Lower lobe of right lung (tissue), 2 donors: ENCODE results near the gene RSF1. TPM values are rescaled to one million over a fixed set of nuclear protein-coding genes. Genes with fewer than 3 reads are reported as not detected.

Experiments
- ATAC-seq, 2 donors: fragments of 200-7000 bp; cut with Tn5 transposase; one replicate each; pipeline ENCODE4 v1.9.1; 2020 to 2022; ENCODE audit warnings: mild to moderate bottlenecking in 2 of 2, moderate library complexity in 2 of 2
- DNase-seq: peaks from one replicate; pipeline ENCODE4 v3.0.0-alpha.2; 2020
- H3K27ac ChIP-seq: fragments of 200-600 bp; one replicate; pipeline ENCODE4 v1.8.0; 2022
- H3K27me3 ChIP-seq: fragments of 200-600 bp; one replicate; pipeline ENCODE4 v1.8.0; 2022; ENCODE audit warnings: low read depth
- H3K36me3 ChIP-seq: fragments of 200-600 bp; one replicate; pipeline ENCODE4 v1.8.0; 2022; ENCODE audit warnings: mild to moderate bottlenecking
- H3K4me1 ChIP-seq: fragments of 200-600 bp; one replicate; pipeline ENCODE4 v1.8.0; 2022
- H3K4me3 ChIP-seq: fragments of 200-600 bp; one replicate; pipeline ENCODE4 v1.8.0; 2022; ENCODE audit warnings: mild to moderate bottlenecking
- H3K9me3 ChIP-seq: fragments of 200-600 bp; one replicate; pipeline ENCODE4 v1.8.0; 2022
- intact Hi-C: fragments of 100-400 bp; cut with DNase I; formaldehyde crosslinking; loops from one replicate; pipeline ENCODE4 v1.11.0; 2022
- total RNA-seq: library from RNA; stranded (reverse); fragmentation: NEBNext Ultra II Directional; extraction: Animal tissue kit (Norgen Biotek cat#: 25700); gene quantifications from one replicate; pipeline ENCODE4 v1.2.1, GENCODE V29; 2021
- TF ChIP-seq, protein P1 (sequence below): fragments of 200-600 bp; IDR thresholded peaks from one replicate; pipeline ENCODE4 v1.8.0; 2022; ENCODE audit warnings: antibody characterized with exemption, mild to moderate bottlenecking
- donor health status: DM: no; HTN: yes; CAD: no; lungs with severe emphysema.

RSF1 gene
- total RNA-seq, 1 donor from 2014 or later: 59.6 TPM

DNA sequence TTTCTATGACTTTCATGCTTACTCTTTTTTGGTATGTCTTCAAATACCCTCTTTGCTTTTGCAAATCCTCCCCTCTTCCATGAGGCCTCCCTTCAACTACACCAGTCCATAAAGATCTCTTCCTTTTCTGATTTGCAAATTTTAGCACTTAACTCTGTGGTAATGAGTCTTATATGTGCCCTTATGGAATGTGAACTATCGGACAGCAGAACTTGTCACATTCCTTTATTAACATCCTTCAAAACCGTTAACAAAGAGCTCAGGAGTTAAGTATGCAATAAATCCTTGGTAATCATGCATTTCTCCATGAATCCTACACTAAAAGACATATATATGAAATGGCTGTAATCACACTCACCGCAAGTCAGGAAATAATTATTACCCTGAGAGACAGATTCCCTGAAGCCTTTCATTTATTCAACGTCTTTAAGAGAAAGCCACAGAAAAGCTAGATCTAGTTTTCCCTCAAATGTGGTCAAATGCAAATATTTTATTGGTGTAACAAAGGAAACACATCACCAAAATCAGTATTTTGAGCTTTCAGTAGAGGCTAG is 190.3 kb downstream of the RSF1 start:
- Histone ChIP-seq H3K4me1 (peaks cover 19% of the 10 kb centered on the region), H3K36me3 (peaks cover 36% of the 10 kb centered on the region), H3K27me3 (no peaks in the 10 kb centered on the region), H3K4me3 (no peak overlapping the region), H3K9me3 (no peaks in the 10 kb centered on the region), H3K27ac (no peak overlapping the region)
- TF ChIP-seq, protein P1, sequence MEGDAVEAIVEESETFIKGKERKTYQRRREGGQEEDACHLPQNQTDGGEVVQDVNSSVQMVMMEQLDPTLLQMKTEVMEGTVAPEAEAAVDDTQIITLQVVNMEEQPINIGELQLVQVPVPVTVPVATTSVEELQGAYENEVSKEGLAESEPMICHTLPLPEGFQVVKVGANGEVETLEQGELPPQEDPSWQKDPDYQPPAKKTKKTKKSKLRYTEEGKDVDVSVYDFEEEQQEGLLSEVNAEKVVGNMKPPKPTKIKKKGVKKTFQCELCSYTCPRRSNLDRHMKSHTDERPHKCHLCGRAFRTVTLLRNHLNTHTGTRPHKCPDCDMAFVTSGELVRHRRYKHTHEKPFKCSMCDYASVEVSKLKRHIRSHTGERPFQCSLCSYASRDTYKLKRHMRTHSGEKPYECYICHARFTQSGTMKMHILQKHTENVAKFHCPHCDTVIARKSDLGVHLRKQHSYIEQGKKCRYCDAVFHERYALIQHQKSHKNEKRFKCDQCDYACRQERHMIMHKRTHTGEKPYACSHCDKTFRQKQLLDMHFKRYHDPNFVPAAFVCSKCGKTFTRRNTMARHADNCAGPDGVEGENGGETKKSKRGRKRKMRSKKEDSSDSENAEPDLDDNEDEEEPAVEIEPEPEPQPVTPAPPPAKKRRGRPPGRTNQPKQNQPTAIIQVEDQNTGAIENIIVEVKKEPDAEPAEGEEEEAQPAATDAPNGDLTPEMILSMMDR: no peak
- ATAC-seq (no peak), DNase-seq (no peak)
- intact Hi-C loops: no loop called here

DNA sequence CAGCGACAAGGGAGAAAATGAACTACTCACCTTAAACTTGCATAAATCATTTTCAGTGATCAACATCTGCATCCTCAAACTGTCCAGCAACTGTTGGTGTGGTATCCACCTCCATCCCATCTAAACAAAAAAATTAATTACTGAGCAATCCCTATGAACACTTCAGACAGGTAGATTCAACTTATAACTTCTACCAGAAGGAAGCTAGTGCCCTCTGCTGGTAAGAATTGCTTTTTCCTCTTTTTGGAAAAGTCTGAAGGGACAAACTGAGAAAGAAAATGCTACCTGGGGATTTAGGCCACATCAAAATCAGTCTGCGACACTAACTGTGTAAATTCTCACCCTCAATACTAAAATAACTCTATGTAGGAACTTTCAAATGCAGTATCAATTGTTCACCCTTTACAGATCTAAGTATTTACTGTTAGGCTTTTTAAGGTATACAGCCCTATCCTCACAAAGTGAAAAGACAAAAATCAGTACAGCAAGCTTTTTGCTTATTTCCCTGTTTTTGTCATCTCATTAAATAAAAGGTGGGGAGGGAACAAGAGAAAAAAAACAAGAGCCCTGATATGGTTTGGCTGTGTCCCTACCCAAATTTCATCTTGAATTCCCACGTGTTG is 200.8 kb downstream of the RSF1 start:
- TF ChIP-seq, protein P1: peak; percentile 72
- no peaks in the 10 kb centered on the region for H3K9me3 ChIP-seq
- ATAC-seq: no peak
- DNase-seq: no peak
- H3K27ac ChIP-seq: no peak overlapping the region
- no peaks in the 10 kb centered on the region for H3K27me3 ChIP-seq
- intact Hi-C loops: no loop called here
- no peaks in the 10 kb centered on the region for H3K4me1 ChIP-seq
- H3K4me3 ChIP-seq: no peak overlapping the region
- peaks cover 96% of the 10 kb centered on the region for H3K36me3 ChIP-seq

DNA sequence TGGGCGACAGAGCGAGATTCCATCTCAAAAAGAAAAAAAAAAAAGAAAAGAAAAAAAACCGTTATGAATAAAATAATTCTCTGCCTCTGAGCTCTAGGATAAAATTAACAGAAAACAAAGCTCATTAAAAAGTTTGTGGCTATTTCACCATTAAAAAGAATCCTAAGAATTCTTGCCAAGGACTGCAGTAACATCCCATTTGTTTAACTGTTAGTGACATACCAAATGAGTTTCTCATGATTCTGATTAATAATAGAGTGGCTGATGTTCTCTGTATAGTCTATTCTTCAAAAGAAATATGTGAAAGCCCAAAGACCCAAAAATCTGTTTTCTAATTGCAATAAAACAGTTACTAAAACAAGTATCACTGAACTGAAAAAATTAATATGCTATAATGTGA is 202.6 kb downstream of the RSF1 start:
- H3K27ac ChIP-seq: no peak overlapping the region
- H3K4me3 ChIP-seq: no peak overlapping the region
- peaks cover 95% of the 10 kb centered on the region for H3K36me3 ChIP-seq
- no peaks in the 10 kb centered on the region for H3K4me1 ChIP-seq
- DNase-seq: no peak
- no peak for ATAC-seq
- H3K27me3 ChIP-seq: no peaks in the 10 kb centered on the region
- intact Hi-C loops: no loop called here
- TF ChIP-seq, protein P1: no peak
- H3K9me3 ChIP-seq: no peaks in the 10 kb centered on the region

DNA sequence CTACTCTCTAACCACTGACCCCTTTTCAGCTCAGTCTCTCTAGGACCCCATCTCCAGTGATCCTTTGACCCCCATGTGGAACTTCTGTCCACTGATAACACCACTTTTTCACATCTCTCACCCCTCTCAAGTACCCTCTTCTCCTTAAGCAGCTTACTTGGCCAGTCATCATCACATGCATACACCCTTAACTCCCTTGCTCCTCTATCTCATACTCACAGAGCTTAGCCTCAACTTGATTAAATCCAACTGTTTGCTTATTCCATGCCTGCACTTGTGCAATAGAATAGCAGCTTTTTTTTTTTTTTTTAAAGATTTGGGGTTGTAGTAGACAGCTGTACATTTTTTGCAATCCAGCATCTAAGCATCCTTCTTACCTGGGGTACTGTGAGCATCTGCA is 208.6 kb downstream of the RSF1 start:
- TF ChIP-seq, protein P1: no peak
- DNase-seq: no peak
- Histone ChIP-seq H3K27me3 (no peaks in the 10 kb centered on the region), H3K9me3 (no peaks in the 10 kb centered on the region), H3K4me3 (no peak overlapping the region), H3K36me3 (peaks cover 70% of the 10 kb centered on the region), H3K27ac (no peak overlapping the region), H3K4me1 (no peaks in the 10 kb centered on the region)
- no peak for ATAC-seq
- intact Hi-C loops: no loop called here

Other genes starting within 250 kb of the RSF1 start
- 0.18 TPM for gene AQP11, start 230.8 kb downstream of the RSF1 start, total RNA-seq
- 72.6 TPM for gene CLNS1A, start 182.9 kb downstream of the RSF1 start, total RNA-seq
- 30.3 TPM for gene AAMDC, start 422 bp upstream of the RSF1 start, total RNA-seq
- 35.4 TPM for gene INTS4, start 173.9 kb upstream of the RSF1 start, total RNA-seq
- gene KCTD14, start 202.6 kb upstream of the RSF1 start, total RNA-seq: 12.3 TPM
- gene THRSP, start 243.1 kb upstream of the RSF1 start, total RNA-seq: not detected